GM06990 (cell line): Measurements from ENCODE around the gene MBD3L3.
"Not testable (repeated sequence)": the region's sequence is repeated elsewhere in the genome, so short reads cannot be mapped to it uniquely, and the experiment has no call there.

Source experiments
- DNase-seq: peaks from one replicate; pipeline ENCODE4 v3.0.0-alpha.2; 2011; ENCODE audit not compliant: insufficient read length; ENCODE audit errors: extremely low read depth
- H3K27me3 ChIP-seq: replicated peaks from 2 replicates; pipeline ENCODE4 v1.6.0; 2011; ENCODE audit warnings: low read length; ENCODE audit not compliant: control insufficient read depth, insufficient read depth
- H3K36me3 ChIP-seq: 2 replicates; pipeline ENCODE4 v1.5.1; 2011; ENCODE audit warnings: low read length; ENCODE audit not compliant: control insufficient read depth, insufficient read depth
- H3K4me3 ChIP-seq: replicated peaks from 2 replicates; pipeline ENCODE4 v1.5.1; 2011; ENCODE audit warnings: low read depth, mild to moderate bottlenecking, control low read depth, low read length
- TF ChIP-seq, protein P1 (sequence below): IDR thresholded peaks from 2 replicates; pipeline ENCODE4 v1.5.1; 2011; ENCODE audit warnings: low read length, control low read depth, mild to moderate bottlenecking, inconsistent platforms; ENCODE audit not compliant: insufficient read depth, poor library complexity, severe bottlenecking

Gene MBD3L3

DNA sequence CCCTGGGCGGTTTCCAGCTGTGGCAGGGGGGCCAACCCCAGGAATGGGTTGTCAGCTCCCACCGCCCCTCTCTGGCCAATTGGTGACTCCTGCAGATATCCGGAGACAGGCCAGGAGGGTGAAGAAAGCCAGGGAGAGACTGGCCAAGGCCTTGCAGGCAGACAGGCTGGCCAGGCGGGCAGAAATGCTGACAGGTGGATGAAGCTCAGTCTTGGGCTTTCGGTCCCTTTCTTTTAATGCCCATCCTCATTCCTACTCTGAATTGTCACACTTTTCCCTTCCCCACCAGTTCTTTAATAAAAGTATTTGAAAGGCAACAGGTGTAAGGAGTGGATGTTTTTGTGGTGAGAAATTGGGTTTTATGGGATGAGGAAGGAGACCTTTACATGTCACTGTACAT is 7.1 kb downstream of the MBD3L3 start:
- H3K27me3 ChIP-seq, DNase-seq, H3K36me3 ChIP-seq, H3K4me3 ChIP-seq: not testable (repeated sequence)

DNA sequence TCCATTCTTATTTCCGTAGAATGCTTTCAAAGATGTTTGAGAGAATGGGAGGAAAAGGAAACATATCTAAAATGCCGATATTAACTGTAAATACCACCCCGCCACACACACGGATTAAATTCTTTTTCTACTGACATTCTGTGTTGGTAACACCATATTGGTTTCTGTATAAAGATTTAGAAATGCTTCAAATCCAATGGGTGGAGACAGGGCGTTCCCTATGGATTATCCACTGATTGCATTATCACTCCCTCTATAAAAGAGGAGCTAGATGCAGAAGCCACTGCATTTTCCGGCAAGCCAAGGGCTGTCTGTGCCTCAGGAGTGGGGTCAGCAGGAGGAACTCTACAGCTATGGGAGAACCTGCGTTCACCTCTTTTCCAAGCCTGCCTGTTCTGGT is 9.5 kb downstream of the MBD3L3 start, which contains the start of gene MBD3L2:
Gene MBD3L2, plus strand, starts transcription at position 301 of the 400 bp plus-strand sequence. Its CDS starts 53 bp downstream, at position 354.
- H3K36me3 ChIP-seq, H3K27me3 ChIP-seq, DNase-seq, H3K4me3 ChIP-seq: not testable (repeated sequence)

- not testable (repeated sequence) for H3K27me3 ChIP-seq, DNase-seq, H3K4me3 ChIP-seq, H3K36me3 ChIP-seq
These were observed 16.9 kb downstream of the MBD3L3 start for GRCh38 chr19:7041563-7041962.

- H3K4me3 ChIP-seq, H3K27me3 ChIP-seq, H3K36me3 ChIP-seq, DNase-seq: not testable (repeated sequence)
These were observed 18.4 kb downstream of the MBD3L3 start, which contains the start of gene MBD3L4 for GRCh38 chr19:7040079-7040478. TSS of gene MBD3L4 (minus strand) at chr19:7040179. CDS start at chr19:7040144, 35 bp downstream.

DNA sequence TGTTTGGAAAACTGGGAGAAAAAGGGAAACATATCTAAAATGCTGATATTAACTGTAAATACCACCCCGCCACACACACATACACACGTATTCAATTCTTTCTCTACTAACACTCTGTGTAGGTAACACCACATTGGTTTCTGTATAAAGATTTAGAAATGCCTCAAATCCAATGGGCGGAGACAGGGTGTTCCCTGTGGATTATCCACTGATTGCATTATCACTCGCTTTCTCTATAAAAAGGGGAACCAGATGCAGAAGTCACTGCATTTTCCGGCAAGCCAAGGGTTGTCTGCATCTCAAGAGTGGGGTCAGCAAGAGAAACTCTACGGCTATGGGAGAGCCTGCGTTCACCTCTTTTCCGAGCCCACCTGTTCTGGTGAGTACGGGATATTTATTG is 28.2 kb downstream of the MBD3L3 start, which contains the start of gene MBD3L5:
Gene MBD3L5, plus strand, starts transcription at position 301 of the 400 bp plus-strand sequence. Its CDS starts 34 bp downstream, at position 335.
- DNase-seq, H3K4me3 ChIP-seq, H3K27me3 ChIP-seq, H3K36me3 ChIP-seq: not testable (repeated sequence)

DNA sequence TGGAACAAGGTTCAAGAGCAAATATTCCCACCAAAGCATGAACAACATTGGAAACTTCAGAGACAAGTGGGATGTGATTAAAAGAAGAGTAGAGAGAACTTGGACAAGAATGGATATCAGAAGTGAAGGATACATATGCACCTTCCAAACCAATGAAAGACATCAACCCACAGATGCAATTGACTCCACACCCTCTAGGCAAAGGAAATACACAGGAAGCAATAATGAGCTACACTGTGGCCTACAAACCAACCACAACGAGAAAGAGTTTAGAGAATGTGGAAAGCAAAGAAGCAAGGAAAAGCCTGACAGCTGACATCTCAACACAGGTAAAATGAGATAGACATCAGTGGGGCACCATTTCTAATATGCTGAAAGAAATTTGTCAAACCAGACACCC is 29.7 kb downstream of the MBD3L3 start:
- DNase-seq, H3K27me3 ChIP-seq, H3K4me3 ChIP-seq, H3K36me3 ChIP-seq: not testable (repeated sequence)

DNA sequence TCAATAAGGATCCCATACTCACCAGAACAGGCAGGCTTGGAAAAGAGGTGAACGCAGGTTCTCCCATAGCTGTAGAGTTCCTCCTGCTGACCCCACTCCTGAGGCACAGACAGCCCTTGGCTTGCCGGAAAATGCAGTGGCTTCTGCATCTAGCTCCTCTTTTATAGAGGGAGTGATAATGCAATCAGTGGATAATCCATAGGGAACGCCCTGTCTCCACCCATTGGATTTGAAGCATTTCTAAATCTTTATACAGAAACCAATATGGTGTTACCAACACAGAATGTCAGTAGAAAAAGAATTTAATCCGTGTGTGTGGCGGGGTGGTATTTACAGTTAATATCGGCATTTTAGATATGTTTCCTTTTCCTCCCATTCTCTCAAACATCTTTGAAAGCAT is 37.1 kb downstream of the MBD3L3 start, which contains the start of gene MBD3L2B:
Gene MBD3L2B, minus strand, starts transcription at position 101 of the 400 bp plus-strand sequence. Its CDS starts 34 bp downstream, at position 67.
- not testable (repeated sequence) for H3K27me3 ChIP-seq, H3K36me3 ChIP-seq, H3K4me3 ChIP-seq, DNase-seq

DNA sequence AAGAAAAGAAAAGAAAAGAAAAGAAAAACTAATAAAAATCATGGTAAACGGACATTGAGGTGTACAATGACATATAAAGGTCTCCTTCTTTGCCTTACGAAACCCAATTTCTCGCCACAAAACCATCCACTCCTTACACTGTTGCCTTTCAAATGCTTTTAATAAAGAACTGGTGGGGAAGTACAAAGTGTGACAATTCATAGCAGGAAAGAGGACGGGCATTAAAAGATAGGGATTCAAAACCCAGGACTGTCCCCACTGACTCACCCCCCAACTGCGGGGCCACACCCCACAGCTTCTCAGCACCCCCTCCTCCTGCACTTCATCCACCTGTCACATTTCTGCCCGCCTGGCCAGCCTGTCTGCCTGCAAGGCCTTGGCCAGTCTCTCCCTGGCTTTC is 39.6 kb downstream of the MBD3L3 start:
- DNase-seq = no peak
- TF ChIP-seq, protein P1, sequence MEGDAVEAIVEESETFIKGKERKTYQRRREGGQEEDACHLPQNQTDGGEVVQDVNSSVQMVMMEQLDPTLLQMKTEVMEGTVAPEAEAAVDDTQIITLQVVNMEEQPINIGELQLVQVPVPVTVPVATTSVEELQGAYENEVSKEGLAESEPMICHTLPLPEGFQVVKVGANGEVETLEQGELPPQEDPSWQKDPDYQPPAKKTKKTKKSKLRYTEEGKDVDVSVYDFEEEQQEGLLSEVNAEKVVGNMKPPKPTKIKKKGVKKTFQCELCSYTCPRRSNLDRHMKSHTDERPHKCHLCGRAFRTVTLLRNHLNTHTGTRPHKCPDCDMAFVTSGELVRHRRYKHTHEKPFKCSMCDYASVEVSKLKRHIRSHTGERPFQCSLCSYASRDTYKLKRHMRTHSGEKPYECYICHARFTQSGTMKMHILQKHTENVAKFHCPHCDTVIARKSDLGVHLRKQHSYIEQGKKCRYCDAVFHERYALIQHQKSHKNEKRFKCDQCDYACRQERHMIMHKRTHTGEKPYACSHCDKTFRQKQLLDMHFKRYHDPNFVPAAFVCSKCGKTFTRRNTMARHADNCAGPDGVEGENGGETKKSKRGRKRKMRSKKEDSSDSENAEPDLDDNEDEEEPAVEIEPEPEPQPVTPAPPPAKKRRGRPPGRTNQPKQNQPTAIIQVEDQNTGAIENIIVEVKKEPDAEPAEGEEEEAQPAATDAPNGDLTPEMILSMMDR = no peak
- Histone ChIP-seq H3K4me3 (no peak overlapping the region), H3K36me3 (no peaks in the 10 kb centered on the region), H3K27me3 (no peaks in the 10 kb centered on the region)

DNA sequence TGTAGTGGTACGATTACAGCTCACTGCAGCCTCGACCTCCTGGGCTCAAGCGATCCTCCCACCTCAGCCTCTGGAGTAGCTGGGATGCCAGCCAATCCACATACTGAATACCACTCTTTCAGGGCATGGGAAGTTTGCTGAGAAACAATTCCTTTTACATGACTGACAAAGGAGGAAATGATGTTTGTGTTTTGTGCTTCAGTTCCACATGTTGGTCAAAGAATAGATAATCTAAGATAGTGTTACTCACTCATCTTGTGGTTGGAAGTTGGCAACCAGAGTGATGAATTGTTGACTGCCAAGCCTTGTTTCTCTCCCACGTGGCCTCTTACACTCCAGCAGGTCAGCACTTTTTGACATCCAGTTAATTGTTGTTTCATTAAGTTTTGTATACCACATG is 44.8 kb downstream of the MBD3L3 start:
- no peaks in the 10 kb centered on the region for H3K27me3 ChIP-seq
- TF ChIP-seq, protein P1 = no peak
- H3K4me3 ChIP-seq = no peak overlapping the region
- DNase-seq = no peak
- H3K36me3 ChIP-seq = no peaks in the 10 kb centered on the region
